Measurements from ENCODE around the gene KLHL42. TPM values are rescaled to one million over a fixed set of nuclear protein-coding genes. Genes with fewer than 3 reads are reported as not detected.

KLHL42 gene
- total and polyA plus RNA-seq, 9 of the 15 experiments (the other 6 are each of a cell fraction or from before 2014, with no cell fraction given): 1.5 to 11.8 (median 9.6) TPM

GRCh38 chr12:27818401-27818918 is 38.4 kb downstream of the KLHL42 start (continued):
- TF ChIP-seq HDAC8 (tag; IDR thresholded peaks at IDR 0.05) (peak; percentile 93), YY1 (IDR thresholded peaks at IDR 0.05; ENCODE audit: borderline replicate concordance in 1 of 3, control insufficient read depth in 1 of 3, extremely low read depth in 1 of 3, insufficient read depth in 3 of 3, insufficient read length in 1 of 3, insufficient replicate concordance in 2 of 3, low read depth in 1 of 3, low read length in 2 of 3) (peak in 1 of 3 experiments; percentile 39), MECOM (CRISPR knock-in tag; IDR thresholded peaks at IDR 0.05) (peak; percentile 89), CXXC5 (CRISPR knock-in tag; IDR thresholded peaks at IDR 0.05) (peak; percentile 84), GATAD2A (IDR thresholded peaks at IDR 0.05) (peak; percentile 70; the same call in 1 of the 2 replicates), MCM7 (IDR thresholded peaks at IDR 0.05) (no peak), ZNF644 (tag; IDR thresholded peaks at IDR 0.05; ENCODE audit: low read depth) (peak; percentile 74; the same call in 1 of the 2 replicates), KAT7 (CRISPR knock-in tag; IDR thresholded peaks at IDR 0.05; ENCODE audit: borderline replicate concordance) (no peak), IFI16 (CRISPR knock-in tag; IDR thresholded peaks at IDR 0.05) (peak; percentile 82; the same call in 1 of the 2 replicates), ZZZ3 (IDR thresholded peaks at IDR 0.05) (no peak), ZNF316 (IDR thresholded peaks at IDR 0.05) (peak; percentile 68), RHOXF2B (CRISPR knock-in tag; conservative IDR thresholded peaks at IDR 0.05) (no peak), CREB3 (tag; conservative IDR thresholded peaks at IDR 0.05; ENCODE audit: low read depth) (peak; percentile 89), SFPQ (IDR thresholded peaks at IDR 0.05; ENCODE audit: low read depth, low read length) (no peak), ZNF311 (CRISPR knock-in tag; IDR thresholded peaks at IDR 0.05) (peak; percentile 92), AFF1 (IDR thresholded peaks at IDR 0.05; ENCODE audit: low read depth in 1 of 2, partially characterized antibody in 2 of 2) (no peak), FOXA3 (CRISPR knock-in tag; conservative IDR thresholded peaks at IDR 0.05 in 1 of 2, IDR thresholded peaks at IDR 0.05 in 1 of 2) (peak in 1 of 2 experiments; percentile 51; a peak in 1 of 4 replicates), ZNF699 (CRISPR knock-in tag; IDR thresholded peaks at IDR 0.05; ENCODE audit: insufficient replicate concordance) (no peak)

Data from K562 (cell line).